CD4-positive, alpha-beta T cell treated with Interleukin-12 subunit alpha and Interleukin-12 subunit beta, for 1 hour (primary cell): Measurements from ENCODE around the gene CHST5.
"Not testable (repeated sequence)": the region's sequence is repeated elsewhere in the genome, so short reads cannot be mapped to it uniquely, and the experiment has no call there.

Experiments
- DNase-seq: peaks from one replicate; pipeline ENCODE4 v3.0.0-alpha.2; 2020

The CHST5 gene

DNA sequence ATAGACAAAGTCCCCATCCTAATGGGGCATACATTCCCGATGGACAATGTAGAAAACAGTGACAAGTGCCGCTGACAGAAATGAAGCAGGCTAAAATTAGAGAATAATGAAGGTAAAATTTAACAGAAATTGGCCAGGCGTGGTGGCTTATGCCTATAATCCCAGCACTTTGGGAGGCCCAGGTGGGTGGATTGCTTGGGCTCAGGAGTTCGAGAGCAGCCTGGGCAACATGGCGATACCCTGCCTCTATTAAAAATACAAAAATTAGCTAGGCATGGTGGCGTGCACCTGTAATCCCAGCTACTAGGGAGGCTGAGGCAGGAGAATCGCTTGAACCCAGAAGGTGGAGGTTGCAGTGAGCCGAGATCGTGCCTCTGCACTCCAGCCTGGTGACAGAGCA, 12.5 kb upstream of the CHST5 start:
- not testable (repeated sequence) for DNase-seq

DNA sequence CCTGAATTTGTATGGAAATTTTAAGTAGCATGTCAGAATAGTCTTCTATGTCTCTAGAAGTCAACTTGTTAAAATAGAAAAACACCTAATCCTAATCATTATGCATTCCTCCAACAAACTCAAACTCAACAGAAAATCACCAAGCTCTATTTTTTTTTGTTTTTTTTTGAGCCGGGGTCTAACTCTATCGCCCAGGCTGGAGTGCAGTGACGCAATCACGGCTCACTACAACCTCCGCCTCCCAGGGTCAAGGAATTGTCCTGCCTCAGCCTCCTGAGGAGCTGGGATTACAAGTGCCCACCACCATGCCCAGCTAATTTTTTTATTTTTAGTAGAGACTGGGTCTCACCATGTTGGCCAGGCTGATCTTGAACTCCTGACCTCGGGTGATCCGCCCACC, 10.4 kb upstream of the CHST5 start:
- no peak for DNase-seq

DNA sequence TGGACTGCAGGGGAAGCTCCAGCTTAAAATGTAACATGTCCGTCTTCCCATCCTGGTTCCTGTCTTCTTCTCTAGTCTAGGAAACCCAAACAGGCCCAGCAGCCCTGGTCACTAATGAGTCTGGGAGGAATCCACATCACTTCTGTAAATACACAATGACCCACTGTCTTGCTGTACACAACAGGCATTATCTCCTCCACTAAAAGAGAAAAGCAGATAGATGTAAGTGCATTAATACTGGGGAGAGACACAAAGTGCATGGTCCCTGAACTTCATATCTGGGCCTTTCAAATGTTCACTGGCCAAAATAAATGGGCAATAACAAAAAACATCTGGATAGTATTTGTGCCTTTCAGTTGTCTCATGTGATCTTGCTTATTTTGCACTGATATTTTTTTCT, 10.0 kb upstream of the CHST5 start:
- DNase-seq = not testable (repeated sequence)

DNA sequence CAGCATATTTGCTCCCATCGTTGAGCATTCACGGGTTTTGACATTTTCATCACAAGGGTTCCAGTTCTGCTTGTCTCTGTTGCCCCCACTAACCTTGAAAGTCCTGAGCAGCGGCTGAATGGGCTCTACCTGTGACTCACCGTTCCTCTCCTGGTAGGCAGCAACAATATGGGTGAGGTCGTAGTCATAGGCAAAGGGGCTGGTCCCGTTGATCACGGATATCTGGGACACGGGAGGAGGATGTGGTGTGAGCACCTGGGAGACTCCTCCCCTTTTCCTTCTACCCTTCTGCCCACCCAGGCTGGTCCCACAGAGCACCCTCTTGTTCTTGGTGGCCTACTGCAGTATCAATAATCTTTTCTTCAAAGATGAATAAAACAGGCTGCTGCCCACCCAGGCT, 6.6 kb upstream of the CHST5 start:
- not testable (repeated sequence) for DNase-seq

DNA sequence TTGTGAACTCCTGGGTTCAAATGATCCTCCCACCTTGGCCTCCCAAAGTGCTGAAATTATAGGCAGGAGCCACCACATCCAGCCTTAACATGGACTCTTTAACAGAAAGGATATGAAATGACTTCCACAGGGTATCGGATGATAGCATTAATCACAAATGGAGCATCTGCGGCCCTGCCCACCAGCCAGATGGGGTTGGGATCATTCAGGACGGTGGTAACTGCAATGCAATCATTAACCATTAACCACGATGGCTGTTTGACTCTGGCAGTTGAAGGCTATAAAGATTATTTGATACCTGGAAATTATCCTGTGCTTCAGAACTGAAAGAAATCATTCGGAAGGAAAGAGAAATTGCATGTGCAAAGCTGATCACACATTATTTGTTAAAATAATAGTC, 5.3 kb upstream of the CHST5 start:
- DNase-seq = no peak

DNA sequence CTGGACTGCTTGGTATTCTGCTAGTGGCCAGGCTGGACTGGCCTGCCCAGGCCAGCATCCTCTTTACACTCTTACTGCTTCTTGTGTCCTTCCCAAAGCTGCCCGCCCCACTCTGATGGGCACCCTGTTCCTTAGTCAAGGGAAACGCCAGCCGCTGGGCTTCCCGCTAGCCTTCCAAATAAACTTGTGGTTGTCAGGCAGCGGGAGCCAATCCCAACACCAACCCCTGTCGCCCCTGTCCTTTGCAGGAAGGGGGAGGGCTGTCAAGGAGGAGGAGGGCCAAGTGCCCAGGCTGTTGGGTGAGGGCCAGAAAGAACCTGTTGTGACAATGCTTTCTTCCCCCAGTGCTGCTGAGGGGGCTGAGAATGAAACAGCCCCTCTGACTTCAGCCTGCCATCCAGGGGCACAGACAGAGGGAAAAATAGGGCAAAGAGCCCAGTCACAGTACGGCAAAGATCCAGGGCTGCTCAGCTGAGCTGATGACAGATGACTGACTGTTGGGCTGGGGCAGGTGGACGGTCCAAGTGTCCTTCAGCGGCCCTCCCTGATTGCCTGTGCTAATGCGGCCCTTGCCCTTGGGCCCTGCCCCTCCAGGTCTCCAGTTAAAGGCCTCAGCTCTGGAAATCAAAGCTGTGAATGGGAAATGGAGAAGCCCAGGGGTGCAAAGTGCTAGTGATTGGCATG, 3.1 kb upstream of the CHST5 start:
- not testable (repeated sequence) for DNase-seq

DNA sequence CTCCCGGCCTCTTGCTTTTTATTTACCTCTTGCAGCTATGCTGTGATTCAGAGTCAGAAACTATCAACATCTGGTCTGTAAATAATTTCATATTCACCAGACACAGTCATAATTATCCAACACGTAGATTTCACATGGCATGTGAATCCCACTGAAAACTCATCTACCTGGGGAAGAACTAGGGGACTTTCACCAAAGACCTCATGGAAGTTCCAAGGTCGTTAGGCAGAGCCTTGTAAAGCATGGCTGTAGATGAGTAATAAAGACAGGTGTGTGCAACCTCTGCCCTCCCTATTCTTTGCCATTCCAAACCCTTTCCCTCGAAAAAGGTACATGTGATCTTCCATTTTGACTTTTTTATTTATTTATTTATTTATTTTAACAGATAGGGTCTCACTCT, 1.9 kb upstream of the CHST5 start:
- DNase-seq = no peak

DNA sequence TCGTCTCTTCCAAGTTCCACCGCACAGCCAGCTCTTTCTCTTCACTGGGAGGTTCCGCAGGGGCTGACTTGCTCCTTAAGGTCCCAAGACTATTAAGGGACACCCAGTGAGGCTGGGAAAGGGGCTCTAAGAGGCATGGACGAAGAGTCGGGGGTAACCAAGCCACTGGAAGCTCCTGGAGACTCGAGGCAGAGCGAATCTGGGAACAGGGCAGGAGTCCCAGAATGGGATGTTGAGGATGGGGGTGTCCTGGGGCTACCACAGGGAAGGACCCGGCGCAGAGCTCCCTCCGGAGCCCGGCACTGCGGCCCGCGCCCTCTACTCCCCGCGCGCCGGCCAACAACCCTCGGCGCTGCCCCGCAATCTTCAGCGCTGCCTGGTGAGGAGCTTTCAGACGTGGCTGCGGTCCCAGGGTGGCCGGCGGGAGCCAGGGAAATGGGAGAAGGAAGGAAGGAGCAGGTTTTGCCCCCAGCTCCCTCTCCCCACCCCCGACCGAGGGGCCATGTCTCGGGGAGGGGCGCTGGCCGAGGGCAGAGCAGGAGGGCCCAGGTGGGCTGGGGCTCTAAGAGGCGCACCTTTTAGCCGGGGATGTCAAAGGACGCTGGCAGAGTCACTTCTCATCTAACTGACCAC, 581 bp downstream of the CHST5 start:
- DNase-seq = no peak

DNA sequence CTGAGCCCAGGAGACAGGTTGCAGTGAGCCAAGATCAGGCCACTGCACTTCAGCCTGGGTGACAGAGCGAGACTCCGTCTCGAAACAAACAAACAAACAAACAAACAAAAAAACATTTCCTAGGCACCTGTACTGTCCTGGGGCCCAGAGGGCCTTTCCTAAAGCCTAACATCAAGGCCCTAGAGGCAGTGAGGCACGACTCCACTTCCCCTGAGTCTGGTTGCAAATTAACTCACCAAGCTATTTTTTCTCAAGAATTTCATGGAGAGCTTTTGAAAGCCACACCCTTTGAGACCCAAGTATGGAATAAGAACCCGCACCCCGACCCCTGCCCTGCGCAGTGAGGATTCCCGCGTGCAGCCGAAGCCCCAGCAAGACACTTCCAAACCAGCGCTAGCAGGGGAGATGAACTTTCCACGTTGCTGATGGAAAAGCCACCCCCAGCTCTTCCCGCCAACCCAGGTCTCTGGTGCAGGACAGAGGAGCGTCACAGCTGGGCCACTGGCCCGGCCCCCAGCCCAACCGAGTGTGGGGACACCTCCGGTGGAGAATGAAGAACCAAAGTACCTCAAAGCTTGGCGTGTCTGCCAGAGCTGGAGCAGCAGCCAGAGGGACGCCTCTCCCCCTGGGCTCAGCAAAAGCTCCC, 1.2 kb downstream of the CHST5 start:
- DNase-seq = no peak

DNA sequence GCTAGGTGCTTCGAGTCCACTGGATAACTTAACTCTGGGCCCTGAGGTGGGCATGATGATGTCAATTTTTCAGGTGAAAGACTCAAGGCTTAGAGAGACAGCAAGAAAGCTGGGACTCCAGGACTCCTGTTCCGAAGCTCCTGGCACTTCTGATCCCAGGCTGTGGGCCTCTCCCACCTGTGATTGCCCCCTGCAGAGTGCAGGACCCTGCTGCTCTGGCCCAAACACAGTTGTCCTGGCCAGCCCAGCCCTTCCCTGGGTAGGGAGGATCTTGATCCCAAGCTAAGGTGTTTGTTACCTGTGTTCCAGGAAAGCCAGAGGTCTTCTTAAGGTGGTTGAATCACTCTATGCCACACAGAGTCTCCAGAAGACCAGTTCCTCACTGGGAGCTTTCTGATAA, 3.1 kb downstream of the CHST5 start:
- DNase-seq = no peak

DNA sequence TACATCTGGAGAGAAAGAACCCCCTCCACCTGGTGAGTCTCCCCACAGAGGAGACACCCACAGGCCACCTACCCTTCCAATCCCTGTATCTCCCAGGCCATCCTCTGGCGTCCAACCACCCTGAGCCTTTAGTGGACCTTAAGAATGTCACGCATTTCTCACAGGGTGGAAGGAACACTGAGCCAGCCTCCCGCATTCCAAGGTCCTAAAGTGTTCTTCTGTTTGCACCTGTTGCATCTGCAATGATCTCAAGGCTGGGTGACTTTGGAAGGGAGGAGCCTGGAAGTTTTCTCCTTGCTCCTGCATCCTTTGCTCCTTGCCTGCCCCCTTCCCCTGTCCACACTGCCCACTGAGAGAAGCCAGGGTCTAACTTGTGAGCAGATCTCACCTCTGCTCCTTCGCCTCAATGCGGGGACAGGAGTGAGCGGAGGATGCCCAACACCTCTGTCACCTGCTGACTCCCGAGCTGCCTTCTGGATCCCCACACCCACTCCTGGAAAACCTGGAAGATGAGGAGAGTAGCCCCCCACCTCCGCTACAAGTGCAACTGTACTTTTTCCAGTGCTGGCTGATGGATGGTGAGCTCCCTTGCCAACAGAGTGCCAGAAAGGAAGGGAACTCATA, 3.7 kb downstream of the CHST5 start:
- DNase-seq = no peak

DNA sequence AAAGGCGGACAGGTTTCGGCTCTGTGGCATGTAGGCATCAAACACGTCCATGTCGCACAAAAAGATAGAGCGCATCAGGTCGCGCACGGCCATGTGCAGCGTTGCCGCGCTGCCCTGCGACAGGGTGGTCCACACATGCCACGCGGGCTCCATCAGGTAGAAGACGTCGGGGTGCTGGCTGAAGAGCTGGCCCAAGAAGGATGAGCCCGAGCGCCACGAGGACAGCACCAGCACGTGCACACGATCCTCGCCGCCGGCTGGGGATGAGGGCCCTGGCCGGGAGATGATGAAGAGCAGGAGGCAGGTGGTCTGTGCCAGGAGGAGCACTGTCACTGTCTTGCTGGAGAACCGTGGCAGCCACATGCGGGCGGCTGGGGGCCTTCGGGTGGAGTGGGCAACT, 5.9 kb downstream of the CHST5 start:
- DNase-seq = no peak

DNA sequence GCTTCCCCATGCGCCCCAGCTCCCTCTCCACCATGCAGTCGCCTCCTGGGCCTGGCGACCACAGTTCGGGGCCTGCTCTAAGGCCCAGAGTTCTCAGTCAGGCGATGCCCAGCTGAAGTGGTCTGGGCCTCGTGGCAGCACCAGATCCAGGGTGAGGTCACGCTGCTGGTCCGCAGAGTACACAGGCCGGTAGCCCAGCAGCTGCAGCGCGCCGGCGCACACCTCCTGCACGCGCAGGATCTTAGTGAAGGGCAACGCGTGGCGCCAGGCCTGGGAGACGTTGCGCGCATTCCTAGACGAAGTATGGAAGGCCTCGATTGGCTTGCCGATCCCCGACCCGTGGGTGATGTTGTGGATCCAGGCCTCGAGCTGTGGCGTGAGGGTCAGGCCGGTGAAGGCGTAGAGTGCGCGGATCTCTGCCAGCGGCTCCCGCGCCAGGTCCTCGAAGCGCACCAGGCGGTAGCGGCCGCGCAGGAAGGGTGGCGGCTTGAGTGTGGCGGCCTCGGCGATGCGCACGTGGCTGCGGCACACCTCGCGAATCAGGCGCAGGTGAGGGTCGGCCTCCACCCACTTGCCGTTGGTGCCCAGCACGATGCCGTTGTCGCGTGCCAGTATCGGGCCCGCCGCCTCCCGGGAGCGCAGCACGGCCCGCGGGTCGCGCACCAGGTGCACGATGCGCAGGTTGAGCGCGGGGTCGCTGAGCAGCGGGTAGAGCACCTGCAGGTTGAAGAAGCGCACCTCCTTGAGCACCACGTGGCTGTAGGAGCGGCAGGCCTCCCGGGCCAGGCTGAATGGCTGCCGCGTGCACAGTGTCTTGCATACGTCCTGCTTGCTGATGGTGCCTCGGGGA, 6.6 kb downstream of the CHST5 start:
- no peak for DNase-seq

DNA sequence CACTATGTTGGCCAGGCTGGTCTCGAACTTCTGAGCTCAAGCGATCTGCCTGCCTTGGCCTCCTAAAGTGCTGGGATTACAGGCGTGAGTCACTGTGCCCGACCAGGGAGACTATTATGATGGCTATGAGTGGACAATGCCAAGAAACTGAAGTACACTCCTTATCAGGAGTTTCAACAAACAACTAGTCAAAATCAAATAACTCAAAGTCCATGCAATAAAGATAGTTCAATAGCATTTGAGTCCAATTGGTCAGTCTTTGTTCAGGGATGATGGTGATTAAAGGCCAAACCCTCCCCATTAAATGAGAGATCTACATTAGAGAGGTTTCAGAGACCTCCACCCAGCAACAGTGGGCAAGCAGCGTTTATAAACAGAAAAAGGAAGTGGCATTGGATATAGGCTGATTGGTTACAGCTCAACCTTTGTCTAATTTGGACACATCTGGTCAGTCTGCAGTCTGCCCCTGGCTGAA, 8.0 kb downstream of the CHST5 start:
- DNase-seq = no peak

DNA sequence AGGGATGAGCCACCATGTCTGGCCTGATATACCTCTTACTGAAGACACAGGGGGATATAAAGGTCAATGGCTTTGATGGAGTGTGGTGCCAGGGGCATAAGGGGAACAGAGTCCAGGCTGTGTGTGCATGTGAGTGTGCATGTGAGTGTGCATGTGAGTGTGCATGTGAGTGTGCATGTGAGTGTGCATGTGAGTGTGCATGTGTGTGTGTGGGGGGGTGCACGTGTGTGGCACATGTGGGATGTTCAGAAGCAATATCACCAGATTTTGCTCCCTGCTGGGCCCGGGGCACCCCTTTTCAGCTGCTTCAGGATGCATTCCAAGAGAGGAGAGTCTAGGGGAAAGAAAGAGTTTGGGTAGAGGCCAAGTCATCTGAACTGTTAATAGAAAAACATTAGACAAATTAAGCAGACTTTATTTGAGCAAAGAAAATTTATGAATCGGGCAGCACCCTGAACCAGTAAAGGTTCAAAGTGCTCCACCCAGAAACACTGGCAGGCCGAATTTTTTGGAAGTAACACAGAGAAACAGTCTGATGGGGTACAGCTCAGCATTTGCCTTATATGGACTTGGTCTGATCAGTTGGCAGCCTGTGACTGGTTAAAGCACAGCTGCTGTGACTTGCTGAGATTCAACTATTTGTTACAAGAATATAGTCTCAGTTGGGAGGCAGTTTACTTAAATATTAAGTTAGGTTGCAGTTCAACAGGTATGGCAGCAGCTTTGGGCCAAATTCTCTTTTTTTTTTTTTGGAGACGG, 9.7 kb downstream of the CHST5 start:
- DNase-seq = no peak

DNA sequence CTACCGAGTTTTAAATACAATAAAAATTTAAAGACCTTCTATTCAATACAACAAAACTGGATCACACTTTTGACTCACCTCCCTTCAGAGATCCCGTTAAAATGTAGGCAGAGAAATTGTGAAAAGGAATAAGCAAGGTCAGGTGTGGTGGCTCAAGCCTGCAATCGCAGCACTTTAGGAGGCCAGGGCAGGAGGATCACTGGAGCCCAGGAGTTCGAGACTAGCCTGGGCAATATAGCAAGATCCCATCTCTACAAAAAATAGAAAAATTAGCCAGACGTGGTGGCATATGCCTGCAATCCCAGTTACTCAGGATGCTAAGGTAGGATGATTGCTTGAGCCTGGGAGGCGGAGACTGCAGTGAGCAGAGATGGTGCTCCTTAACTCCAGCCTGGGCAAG, 16.7 kb downstream of the CHST5 start:
- DNase-seq = no peak

DNA sequence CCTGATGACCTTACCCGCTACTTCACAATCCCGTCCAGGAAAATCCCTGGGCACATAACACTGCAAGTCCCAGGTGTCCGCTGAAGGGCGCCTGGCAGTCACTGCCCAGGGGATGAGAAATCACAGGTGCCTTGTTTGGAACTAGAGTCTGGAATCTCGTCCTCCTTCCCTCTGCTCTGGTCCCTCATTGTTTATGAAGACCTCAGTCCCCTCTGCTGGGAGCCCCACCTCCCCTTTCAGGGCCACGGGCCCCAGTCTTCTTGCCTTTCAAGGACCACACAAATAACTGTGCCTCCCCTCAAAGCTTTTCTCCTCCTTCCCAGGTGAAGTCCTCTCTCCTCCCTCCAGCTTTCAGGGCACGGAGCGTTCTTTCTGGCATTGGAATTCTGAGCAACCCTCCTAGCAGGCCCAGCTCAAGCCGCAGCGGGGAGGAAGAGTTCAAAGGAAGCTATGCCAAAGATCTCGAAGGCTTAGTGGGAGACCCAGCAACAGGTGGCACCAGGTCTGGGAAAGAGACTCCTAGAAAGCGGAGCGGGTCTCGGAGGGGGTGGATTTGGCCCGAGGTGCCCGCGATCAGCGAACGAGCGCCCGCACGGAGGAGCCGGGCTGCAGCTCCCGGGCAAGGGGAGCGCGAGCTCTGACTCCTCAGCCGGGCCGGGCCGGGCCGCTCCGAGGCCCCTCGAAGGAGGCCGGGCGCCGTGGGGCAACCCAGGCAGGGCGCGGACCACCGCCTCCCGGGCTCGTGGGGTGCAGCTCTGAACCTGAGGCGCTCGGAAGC, 19.5 kb downstream of the CHST5 start:
- DNase-seq = peak; percentile 27

DNA sequence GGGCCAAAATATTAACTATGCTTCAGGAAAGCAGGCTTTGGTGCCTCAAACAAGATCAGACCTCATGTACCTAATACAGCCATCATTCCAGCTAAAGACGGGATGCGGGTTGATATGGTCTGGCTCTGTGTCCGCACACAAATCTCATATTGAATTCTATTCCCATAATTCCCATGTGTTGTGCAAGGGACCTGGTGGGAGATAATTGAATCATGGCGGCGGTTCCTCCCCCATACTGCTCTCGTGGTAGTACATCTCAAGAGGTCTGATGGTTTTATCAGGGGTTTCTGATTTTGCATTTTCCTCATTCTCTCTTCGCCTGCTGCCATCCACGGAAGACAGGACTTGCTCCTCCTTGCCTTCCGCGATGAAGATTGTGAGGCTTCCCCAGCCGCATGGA, 21.6 kb downstream of the CHST5 start:
- DNase-seq = no peak

DNA sequence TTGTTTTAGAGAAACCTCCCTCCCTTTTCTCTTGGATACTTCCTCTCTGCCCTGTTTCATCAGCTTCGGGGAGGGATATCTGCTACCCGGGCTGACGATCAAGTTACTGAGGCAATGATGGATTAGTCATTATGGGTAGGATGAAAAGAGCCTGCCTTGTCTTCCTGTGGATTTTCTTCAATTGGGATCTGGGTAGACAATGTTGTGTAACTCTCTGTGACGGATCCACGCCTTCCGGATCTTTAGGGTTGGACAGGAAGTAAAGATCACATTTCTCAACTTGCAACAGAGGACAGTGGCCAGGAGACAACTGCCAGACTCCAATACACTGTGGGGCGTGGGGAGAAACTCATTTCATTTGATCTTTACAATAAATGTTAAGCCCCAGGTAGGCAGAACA, 29.3 kb downstream of the CHST5 start:
- no peak for DNase-seq

DNA sequence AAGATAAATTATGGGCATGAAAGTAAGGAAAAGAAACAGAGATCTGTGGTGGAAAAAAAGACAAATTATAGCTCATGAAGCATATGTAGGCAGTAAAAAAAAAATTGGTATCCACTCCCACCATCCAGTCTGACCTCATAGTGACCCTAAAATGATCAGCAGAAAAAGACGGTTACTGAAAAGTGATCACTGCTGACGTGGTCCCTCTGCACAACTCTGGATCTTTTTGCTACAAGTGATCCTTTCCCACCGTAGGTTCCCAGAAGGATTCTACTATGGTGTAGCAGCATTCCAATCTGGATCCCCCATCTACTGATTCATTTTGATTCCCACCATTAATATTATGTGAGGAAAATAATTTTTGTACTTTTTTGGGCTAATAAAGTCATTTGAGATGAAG, 29.8 kb downstream of the CHST5 start:
- no peak for DNase-seq

DNA sequence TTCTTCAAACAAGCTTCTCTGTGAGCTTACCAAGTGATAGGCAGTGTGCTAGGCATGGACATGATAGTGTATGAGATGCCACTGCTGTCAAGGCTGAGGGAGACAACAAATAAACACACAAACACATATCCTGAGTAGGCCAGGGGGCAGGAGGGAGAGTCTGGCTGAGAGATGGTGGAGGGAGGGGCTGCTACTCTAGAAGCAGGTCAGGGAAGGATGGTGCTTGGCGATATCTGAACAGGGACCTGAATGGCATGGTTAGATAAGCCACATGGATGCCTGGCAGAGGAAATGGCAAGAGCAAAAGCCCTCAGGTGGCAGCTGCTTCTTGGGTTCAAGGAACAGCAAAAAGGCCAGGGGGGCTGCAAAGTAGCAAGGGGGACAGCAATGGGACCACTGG, 32.1 kb downstream of the CHST5 start:
- no peak for DNase-seq
